Melanocyte of skin (primary cell): Measurements from ENCODE around the gene TGFB1. TPM values are rescaled to one million over a fixed set of nuclear protein-coding genes. Genes with fewer than 3 reads are reported as not detected.

ENCODE experiments used
- small RNA-seq, 2 donors: library from RNA; depleted of rRNA; stranded (forward); fragments of <200 nt; gene quantifications; one replicate each; pipeline ENCODE3, GENCODE V24; 2012
- total RNA-seq, 2 donors: library from RNA; depleted of rRNA; stranded (reverse); fragments of >200 nt; gene quantifications; 2 replicates each; pipeline ENCODE4 v1.2.3, GENCODE V29; 2012

TGFB1 gene
- total RNA-seq: under 1 TPM; 0.34 to 0.67 TPM

DNA sequence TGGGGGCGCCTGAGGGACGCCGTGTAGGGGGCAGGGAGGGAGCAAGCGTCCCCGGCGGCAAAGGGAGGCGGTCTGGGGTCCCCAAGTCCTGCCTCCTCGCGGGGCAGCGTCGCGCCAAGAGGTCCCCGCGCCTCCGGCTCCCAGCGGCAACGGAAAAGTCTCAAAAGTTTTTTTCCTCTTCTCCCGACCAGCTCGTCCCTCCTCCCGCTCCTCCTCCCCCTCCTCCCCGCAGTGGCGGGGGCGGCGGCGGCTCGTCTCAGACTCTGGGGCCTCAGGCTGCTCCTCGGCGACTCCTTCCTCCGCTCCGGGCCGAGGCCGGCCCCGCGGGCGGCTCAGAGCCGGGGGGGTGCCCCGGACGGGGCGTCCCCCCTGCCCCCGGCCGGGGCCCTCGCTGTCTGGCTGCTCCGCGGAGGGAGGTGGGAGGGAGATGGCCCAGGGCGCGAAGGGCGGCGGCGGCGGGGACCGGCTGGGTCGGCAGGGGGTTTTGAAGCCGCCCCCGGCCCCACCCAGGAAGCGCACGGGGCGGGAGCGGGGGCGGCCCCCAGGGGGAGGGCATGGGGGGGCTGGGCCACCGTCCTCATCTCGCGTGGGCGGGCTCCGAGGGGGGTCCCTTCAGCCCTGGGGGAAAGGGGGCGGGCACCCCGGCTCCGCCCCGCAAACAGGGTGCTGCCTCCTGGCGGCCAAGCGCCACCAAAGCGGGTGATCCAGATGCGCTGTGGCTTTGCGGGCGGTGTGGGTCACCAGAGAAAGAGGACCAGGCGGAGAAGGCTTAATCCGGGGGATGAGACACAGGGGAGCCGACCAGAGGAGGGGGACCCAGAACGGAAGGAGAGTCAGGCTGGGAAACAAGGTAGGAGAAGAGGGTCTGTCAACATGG lies at the start of gene TGFB1:
TGFB1 (minus strand) TSS at position 457 of the 877 bp plus-strand sequence. CDS start 878 bp downstream, outside the sequence.

DNA sequence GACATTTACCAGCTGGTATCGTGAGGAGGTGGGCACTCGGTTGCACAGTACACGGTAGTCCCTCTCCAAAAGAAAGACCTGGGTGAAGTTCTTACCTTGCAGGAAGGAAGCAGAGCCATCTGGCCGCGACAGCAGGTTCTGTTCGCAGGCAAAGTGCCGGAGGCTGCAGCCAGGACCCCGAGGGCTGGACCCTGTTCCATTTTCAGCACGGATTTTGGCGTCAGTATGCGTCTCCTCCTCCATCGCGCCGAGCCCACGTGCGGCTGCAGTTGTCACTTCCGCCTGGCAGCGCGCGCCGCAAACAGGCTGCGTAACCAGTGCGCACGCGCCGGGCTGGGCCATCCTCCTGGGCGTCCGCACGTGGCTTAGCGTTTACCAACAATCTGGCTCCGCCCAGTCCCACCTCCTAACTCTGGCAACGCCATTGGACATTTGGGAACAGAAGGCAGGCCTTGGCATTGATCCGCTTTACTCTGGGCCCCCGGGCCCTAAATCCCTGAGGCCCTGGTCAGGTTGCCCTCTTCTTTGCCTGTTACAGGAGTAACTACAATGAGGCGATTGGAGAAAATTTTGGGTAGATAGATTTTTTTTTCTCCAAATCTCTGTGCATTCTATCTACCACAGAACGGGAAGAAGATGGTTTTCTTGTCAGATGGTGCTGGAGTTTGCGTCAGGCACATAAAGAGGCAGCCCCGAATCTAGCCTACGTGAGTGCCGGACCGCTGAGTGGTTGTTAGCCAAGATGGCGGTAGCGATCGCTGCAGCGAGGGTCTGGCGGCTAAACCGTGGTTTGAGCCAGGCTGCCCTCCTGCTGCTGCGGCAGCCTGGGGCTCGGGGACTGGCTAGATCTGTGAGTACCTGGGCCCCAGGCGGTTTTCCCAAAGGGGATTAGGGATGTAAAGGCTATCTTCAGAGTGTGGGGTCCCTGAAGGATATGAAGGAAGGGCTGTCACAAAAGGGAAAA lies 43.6 kb upstream of the TGFB1 start, which contains the start of the genes BCKDHA and EXOSC5:
BCKDHA (plus strand) TSS at position 733 of the 964 bp plus-strand sequence; CDS start at position 743, 10 bp downstream.
EXOSC5 (minus strand) TSS at position 274 of the 964 bp plus-strand sequence; CDS start at position 243, 31 bp downstream.

DNA sequence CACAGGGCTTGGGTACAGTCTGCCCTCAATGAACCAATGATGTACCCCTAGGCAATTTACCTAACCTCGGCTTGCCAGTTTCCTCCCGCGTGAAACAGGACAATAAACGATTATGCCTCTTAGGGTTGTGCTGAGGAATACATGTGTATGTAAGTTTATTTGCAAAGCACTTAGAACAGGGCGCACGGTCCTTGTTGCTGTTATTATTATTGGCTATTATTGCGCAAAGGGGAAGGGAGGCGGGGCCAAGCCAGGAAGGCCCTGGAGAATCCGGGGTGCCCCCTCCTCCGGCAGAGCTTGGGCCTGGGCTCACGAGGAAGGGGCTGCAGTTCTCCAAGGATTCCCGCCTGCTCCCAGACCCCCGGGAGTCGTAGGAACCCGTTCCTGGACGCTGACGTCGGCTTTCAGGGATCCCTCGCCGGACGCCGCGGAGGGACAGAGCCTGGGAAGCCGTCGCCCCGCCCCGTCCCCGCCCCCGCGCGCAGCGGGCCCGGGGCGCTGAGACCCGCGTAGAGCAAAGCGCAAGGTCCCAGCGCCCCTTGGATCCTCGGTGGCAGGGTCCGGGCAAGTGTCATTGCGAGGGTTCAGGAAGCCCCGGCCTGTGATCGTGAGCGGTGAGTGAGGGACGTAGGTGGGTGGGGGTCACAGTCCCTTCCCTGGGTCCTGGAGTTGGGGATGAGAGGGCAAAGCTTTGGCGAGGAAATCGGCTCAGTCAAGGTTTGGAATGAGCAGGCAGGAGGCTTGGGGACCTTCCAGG lies 22.7 kb upstream of the TGFB1 start, which contains the start of gene TMEM91:
TMEM91 (plus strand) TSS at position 293 of the 757 bp plus-strand sequence. CDS start 1,777 bp downstream, outside the sequence.

DNA sequence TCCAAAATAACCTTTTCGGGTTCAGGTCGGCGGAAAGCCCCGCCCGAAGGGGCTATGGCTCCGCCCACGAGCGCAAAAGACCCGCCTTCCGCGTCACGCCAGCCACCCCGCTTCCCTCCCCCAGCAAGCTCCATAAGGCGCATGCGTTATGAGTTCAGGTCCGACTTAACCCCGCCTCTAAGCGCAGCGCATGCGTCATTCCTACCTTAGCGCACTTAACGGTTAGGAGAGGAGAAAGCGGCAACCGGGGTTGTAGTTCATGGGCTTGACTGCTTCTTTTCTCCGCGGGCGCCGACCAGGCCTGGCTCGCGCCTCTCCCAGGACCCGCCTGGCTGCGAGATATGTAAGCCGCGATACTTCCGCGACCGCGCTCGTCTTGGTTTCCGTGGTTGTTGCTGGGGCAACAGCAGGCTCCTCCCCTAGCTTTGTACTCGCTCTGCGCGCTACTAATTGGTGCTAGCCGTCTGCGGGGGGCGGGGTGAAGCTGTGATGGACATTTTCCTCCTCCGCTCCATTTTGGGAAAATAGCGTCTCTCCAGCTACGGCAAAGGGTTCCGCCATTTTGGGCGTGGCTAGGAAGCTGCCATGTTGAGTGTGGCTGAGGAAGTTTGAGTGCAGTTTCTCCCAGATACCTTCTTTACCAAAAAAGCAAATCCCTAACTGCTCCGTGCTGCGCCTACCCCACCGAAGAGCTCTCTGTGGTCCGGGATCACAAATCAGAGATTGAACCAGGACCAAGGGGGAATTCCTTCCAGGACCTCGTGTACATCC lies 10.2 kb upstream of the TGFB1 start, which contains the start of gene B9D2:
B9D2 (minus strand) TSS at position 397 of the 771 bp plus-strand sequence. CDS start 630 bp downstream, outside the sequence.

DNA sequence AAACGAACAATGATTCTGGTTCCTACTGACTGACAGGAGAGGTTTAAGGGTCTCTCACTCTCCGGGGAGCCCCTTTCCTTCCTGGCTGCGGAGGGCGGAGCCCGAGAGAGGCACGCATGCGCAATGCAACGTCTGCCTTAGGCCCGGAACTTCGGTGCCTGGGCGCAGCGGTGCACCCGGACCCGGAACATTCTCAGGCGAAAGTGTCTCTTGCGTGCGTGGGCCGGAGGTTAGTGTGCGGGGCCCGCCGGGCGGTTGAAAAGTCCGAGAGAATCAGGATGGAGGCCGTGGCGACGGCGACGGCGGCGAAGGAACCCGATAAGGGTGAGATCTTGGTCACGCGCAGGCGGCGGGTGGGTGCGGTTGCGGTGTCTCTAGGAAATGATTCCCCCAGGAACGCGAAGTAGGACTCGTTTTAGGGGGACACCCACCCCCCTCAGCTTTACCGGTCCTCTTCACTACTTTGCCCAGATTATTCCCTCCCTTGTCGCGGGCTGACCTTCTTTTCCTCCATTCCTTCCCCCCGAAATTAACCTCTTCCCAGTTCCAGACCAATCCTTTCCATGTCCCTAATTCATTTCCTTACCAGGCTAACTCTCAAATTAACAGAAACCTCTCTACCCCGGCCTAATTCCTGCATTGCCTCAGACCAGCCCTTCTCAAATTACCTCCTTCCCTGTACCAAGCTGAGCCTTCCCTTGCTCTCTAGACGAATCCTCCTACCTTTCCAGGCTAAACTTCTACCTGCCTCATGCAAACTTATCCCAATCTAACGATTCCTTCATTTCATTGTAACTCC lies 43.5 kb downstream of the TGFB1 start, which contains the start of gene CCDC97:
CCDC97 (plus strand) TSS at position 140 of the 799 bp plus-strand sequence; CDS start at position 279, 139 bp downstream.

Small RNA genes within 50 kb of the gene (small RNA-seq; reads per million reads assigned to genes)
- gene RN7SL34P: 0 reads per million in 2 donors

Other genes starting within 250 kb of the TGFB1 start
- not detected for gene CYP2F1, start 239.5 kb downstream of the TGFB1 start, total RNA-seq
- under 1 TPM in 1 of 2 donors, not detected in 1; 1.00 TPM for gene CYP2S1, start 160.7 kb downstream of the TGFB1 start, total RNA-seq
- gene AXL, start 134.7 kb downstream of the TGFB1 start, total RNA-seq: 10 to 100 TPM; 12.7 to 28.6 TPM
- 100 to 1,000 TPM in 1 of 2 donors, 10 to 100 TPM in 1; 78.1 to 108 TPM for gene HNRNPUL1, start 89.5 kb downstream of the TGFB1 start, total RNA-seq
- 10 to 100 TPM; 10.3 to 11.3 TPM for gene CCDC97, start 43.8 kb downstream of the TGFB1 start, total RNA-seq
- 1 to 10 TPM; 3.1 to 3.3 TPM for gene B9D2, start 10.2 kb upstream of the TGFB1 start, total RNA-seq
- gene TMEM91, start 22.6 kb upstream of the TGFB1 start, total RNA-seq: 1 to 10 TPM in 1 of 2 donors, under 1 TPM in 1; 0.67 to 1.4 TPM
- gene EXOSC5, start 43.4 kb upstream of the TGFB1 start, total RNA-seq: 10 to 100 TPM; 21.7 to 43.6 TPM
- 10 to 100 TPM; 32.0 to 41.3 TPM for gene BCKDHA, start 43.9 kb upstream of the TGFB1 start, total RNA-seq
- under 1 TPM; 0.33 to 0.34 TPM for gene B3GNT8, start 73.5 kb upstream of the TGFB1 start, total RNA-seq
- gene DMAC2, start 86.0 kb upstream of the TGFB1 start, total RNA-seq: 10 to 100 TPM; 23.1 to 67.3 TPM
- not detected for gene ERICH4, start 89.2 kb upstream of the TGFB1 start, total RNA-seq
- not detected for gene CEACAM21, start 222.2 kb upstream of the TGFB1 start, total RNA-seq